Measurements from ENCODE around the gene ZDHHC8.
A peak's percentile ranks its signal among the peaks of the same experiment; 100 is the strongest.

ZDHHC8 gene

DNA sequence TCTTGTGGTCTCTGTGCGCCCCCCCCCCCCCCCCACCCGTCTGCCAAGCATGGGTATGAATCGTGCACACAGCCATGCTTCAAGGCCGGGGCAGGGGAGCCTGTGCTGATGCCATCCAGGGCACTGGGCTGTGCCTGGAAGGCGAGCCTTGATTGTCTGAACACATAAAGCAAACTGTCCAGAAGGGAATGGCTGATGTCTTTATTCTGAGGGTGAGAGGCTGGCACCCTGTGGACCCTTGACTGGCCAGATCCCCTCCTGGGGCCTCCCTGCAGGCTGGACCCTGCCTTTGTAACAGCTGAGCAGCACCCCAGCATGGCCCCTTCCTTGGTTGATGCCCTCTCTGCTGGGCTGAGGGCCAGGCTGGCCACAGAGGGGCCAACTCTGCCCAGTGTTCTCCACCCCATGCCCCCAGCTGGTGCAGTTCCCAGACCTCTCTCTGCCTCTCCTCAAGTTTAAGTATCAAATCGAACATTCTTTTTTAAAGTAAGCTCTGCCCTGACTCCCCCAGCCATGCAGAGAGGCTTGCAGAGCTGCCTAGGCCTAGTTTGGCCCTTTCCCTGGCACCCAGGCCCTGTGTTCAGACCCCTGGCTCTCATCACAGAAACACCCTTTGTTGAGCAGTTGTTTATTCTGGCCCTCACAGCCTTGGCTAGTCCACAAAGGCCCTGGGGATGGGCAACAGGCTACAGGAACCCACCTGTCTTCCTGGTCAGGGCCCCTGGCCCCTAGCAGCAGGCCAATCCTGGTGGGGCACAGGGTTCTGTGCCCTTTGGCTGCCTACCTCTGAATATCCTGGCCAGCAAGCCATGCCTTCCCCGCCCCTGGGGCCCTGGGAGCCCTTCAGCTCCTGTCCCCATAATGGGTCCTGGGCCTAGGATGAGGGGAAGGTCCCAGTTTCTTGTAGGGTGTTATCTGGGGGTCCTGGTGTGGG, 19.6 kb upstream of the ZDHHC8 start:
- H3K27me3 Mint-ChIP-seq (ENCODE audit: low read depth): no peaks in the 10 kb centered on the region
- H3K36me3 Mint-ChIP-seq (ENCODE audit: low read depth): peaks cover 25% of the 10 kb centered on the region
- H3K4me1 Mint-ChIP-seq: peaks cover 5% of the 10 kb centered on the region
- H3K27ac Mint-ChIP-seq: no peak overlapping the region
- TF ChIP-seq, protein P1, sequence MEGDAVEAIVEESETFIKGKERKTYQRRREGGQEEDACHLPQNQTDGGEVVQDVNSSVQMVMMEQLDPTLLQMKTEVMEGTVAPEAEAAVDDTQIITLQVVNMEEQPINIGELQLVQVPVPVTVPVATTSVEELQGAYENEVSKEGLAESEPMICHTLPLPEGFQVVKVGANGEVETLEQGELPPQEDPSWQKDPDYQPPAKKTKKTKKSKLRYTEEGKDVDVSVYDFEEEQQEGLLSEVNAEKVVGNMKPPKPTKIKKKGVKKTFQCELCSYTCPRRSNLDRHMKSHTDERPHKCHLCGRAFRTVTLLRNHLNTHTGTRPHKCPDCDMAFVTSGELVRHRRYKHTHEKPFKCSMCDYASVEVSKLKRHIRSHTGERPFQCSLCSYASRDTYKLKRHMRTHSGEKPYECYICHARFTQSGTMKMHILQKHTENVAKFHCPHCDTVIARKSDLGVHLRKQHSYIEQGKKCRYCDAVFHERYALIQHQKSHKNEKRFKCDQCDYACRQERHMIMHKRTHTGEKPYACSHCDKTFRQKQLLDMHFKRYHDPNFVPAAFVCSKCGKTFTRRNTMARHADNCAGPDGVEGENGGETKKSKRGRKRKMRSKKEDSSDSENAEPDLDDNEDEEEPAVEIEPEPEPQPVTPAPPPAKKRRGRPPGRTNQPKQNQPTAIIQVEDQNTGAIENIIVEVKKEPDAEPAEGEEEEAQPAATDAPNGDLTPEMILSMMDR (IDR thresholded peaks at IDR 0.05; ENCODE audit: unreplicated experiment in 3 of 3): no peak
- no peak overlapping the region for H3K4me3 Mint-ChIP-seq
- no peaks in the 10 kb centered on the region for H3K9me3 Mint-ChIP-seq

GRCh38 chr22:20112623-20113511, 18.7 kb upstream of the ZDHHC8 start:
- TF ChIP-seq, protein P1 (IDR thresholded peaks at IDR 0.05; ENCODE audit: unreplicated experiment in 3 of 3): no peak
- H3K4me1 Mint-ChIP-seq: peaks cover 5% of the 10 kb centered on the region
- H3K9me3 Mint-ChIP-seq: no peaks in the 10 kb centered on the region
- H3K27me3 Mint-ChIP-seq (ENCODE audit: low read depth): no peaks in the 10 kb centered on the region
- H3K27ac Mint-ChIP-seq: no peak overlapping the region
- peaks cover 16% of the 10 kb centered on the region for H3K36me3 Mint-ChIP-seq (ENCODE audit: low read depth)
- no peak overlapping the region for H3K4me3 Mint-ChIP-seq

GRCh38 chr22:20113551-20114310, 17.9 kb upstream of the ZDHHC8 start:
- H3K27me3 Mint-ChIP-seq (ENCODE audit: low read depth): no peaks in the 10 kb centered on the region
- H3K4me1 Mint-ChIP-seq: peaks cover 8% of the 10 kb centered on the region
- H3K4me3 Mint-ChIP-seq: peak overlapping the region in 2 of 3 experiments; percentile 16 to 26
- peaks cover 13% of the 10 kb centered on the region for H3K36me3 Mint-ChIP-seq (ENCODE audit: low read depth)
- H3K27ac Mint-ChIP-seq: peak overlapping the region in 1 of 3 experiments; percentile 41
- TF ChIP-seq, protein P1 (IDR thresholded peaks at IDR 0.05; ENCODE audit: unreplicated experiment in 3 of 3): no peak
- H3K9me3 Mint-ChIP-seq: no peaks in the 10 kb centered on the region

DNA sequence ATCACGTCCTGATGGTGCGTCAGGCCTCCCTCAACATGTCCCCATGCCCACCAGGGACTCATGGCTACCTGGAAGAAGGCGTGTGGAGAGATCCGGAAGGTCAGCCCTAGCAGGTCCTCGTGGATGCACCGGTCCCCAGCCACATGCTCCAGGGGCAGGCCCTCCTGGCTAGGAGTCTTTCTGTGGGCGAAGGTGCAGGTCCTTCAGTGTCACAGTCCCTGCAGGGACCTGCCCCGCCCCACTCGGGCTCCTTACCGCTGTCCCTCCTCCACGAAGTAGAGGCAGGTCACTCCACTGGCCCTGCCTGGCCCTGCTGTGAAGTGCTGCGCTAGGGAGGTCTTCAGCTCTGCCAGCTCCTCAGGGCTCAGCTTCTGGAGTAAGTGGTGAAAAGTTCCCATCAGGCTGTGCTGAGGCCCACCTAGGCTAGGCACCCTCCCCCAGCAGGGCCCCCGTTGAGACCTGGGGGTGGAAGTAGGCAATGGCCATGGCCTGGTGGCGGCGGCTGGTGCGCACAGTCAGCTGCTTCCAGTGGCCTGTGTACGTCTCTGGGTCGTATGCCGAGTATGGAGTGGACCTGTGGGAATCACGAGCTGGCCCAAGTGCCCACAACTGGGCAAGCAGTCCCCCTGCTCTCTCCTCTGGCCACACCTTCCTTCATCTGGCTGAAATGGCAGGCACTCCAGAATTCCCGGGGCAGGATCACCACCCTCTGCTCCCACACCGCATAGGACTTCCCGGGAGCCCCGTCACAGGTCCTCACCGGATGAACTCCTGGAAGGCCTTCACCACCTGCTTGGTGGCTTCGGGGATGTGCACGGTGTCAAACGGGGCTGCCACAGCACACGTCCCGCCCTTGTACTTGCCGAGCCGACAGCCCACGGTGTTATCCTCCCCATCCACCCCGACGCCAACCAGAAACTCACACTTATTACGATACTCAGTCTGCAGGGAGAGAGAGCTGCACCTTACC, 16.8 kb upstream of the ZDHHC8 start:
- H3K4me3 Mint-ChIP-seq: peak overlapping the region; percentile 65 to 94 (median 84)
- H3K36me3 Mint-ChIP-seq (ENCODE audit: low read depth): peaks cover 21% of the 10 kb centered on the region
- peaks cover 11% of the 10 kb centered on the region for H3K4me1 Mint-ChIP-seq
- TF ChIP-seq, protein P1 (IDR thresholded peaks at IDR 0.05; ENCODE audit: unreplicated experiment in 3 of 3): no peak
- H3K27me3 Mint-ChIP-seq (ENCODE audit: low read depth): no peaks in the 10 kb centered on the region
- H3K9me3 Mint-ChIP-seq: no peaks in the 10 kb centered on the region
- H3K27ac Mint-ChIP-seq: peak overlapping the region; percentile 14 to 41 (median 37)

Data from nephron (organoid).